ENCODE data around the gene MCOLN2. TPM values are rescaled to one million over a fixed set of nuclear protein-coding genes. Genes with fewer than 3 reads are reported as not detected.
"Not testable (repeated sequence)": the region's sequence is repeated elsewhere in the genome, so short reads cannot be mapped to it uniquely, and the experiment has no call there.

The MCOLN2 gene
- total and polyA plus RNA-seq, 4 donors: 0.29 to 0.89 (median 0.57) TPM

- H3K27ac ChIP-seq (ENCODE audit: low read depth, low read length): no peak overlapping the region
- WGBS (ENCODE audit: insufficient coverage): 90% methylated on average over 2 of the region's 2 CpGs
- no peaks in the 10 kb centered on the region for H3K9me3 ChIP-seq (ENCODE audit: control insufficient read depth, insufficient read depth, low read length)
Observed at GRCh38 chr1:84988588-84988987, 8.3 kb downstream of the MCOLN2 start.

DNA sequence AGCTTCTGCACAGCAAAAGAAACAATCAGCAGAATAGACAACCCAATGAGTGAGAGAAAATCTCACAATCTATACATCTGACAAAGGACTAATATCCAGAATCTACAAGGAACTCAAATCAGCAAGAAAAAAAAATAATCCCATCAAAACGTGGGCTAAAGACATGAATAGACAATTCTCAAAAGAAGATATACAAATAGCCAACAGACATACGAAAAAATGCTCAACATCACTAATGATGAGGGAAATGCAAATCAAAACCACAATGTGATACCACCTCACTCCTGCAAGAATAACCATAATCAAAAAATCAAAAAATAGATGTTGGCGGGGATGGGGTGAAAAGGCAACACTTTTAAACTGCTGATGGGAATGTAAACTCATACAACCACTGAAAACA, 10.4 kb downstream of the MCOLN2 start:
- not testable (repeated sequence) for H3K27me3 ChIP-seq (ENCODE audit: control insufficient read depth, insufficient read depth, low read length); DNase-seq (ENCODE audit: low read depth in 4 of 6, low spot score in 6 of 6); H3K4me3 ChIP-seq (ENCODE audit: low read depth, low read length); H3K27ac ChIP-seq (ENCODE audit: low read depth, low read length); H3K4me1 ChIP-seq (ENCODE audit: control insufficient read depth, insufficient read depth, low read length); H3K36me3 ChIP-seq (ENCODE audit: control insufficient read depth, insufficient read depth, low read length); H3K9me3 ChIP-seq (ENCODE audit: control insufficient read depth, insufficient read depth, low read length)
- no CpG with 5 or more reads among the region's 3 CpGs for WGBS (ENCODE audit: insufficient coverage)

More at GRCh38 chr1:84988588-84988987, 8.3 kb downstream of the MCOLN2 start:
- Histone ChIP-seq H3K27me3 (ENCODE audit: control insufficient read depth, insufficient read depth, low read length) (no peaks in the 10 kb centered on the region), H3K4me1 (ENCODE audit: control insufficient read depth, insufficient read depth, low read length) (no peaks in the 10 kb centered on the region), H3K4me3 (ENCODE audit: low read depth, low read length) (no peak overlapping the region), H3K36me3 (ENCODE audit: control insufficient read depth, insufficient read depth, low read length) (no peaks in the 10 kb centered on the region)
- DNase-seq (ENCODE audit: low read depth in 4 of 6, low spot score in 6 of 6): no peak

- DNase-seq (ENCODE audit: low read depth in 4 of 6, low spot score in 6 of 6): no peak
Observed at GRCh38 chr1:84985365-84985764, 11.5 kb downstream of the MCOLN2 start.

DNA sequence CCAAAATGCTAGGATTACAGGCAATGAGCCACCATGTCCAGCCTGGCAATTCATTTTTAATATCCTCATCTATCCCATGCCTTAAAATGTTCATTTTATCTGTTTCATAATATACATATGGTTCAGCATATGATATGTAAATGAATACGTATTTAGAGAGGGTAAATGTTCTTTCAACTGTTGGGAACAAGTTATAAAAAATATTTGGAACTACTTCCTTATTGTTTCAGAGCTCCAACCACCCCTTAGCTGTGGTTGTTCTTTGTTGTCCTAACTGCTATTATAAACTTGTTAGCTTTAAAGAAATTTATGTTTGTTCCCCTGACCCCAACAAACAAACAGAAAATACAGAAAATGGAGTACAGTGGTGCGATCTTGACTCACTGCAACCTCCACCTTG, 14.5 kb downstream of the MCOLN2 start:
- WGBS (ENCODE audit: insufficient coverage): no CpG with 5 or more reads among the region's 2 CpGs
- no peaks in the 10 kb centered on the region for H3K4me1 ChIP-seq (ENCODE audit: control insufficient read depth, insufficient read depth, low read length)
- no peak overlapping the region for H3K27ac ChIP-seq (ENCODE audit: low read depth, low read length)
- peaks cover 2% of the 10 kb centered on the region for H3K9me3 ChIP-seq (ENCODE audit: control insufficient read depth, insufficient read depth, low read length)
- H3K4me3 ChIP-seq (ENCODE audit: low read depth, low read length): no peak overlapping the region
- H3K27me3 ChIP-seq (ENCODE audit: control insufficient read depth, insufficient read depth, low read length): no peaks in the 10 kb centered on the region
- no peak for DNase-seq (ENCODE audit: low read depth in 4 of 6, low spot score in 6 of 6)
- H3K36me3 ChIP-seq (ENCODE audit: control insufficient read depth, insufficient read depth, low read length): no peaks in the 10 kb centered on the region

More at GRCh38 chr1:84985365-84985764, 11.5 kb downstream of the MCOLN2 start:
- Histone ChIP-seq H3K4me3 (ENCODE audit: low read depth, low read length) (no peak overlapping the region), H3K27me3 (ENCODE audit: control insufficient read depth, insufficient read depth, low read length) (no peaks in the 10 kb centered on the region), H3K4me1 (ENCODE audit: control insufficient read depth, insufficient read depth, low read length) (no peaks in the 10 kb centered on the region), H3K36me3 (ENCODE audit: control insufficient read depth, insufficient read depth, low read length) (no peaks in the 10 kb centered on the region), H3K9me3 (ENCODE audit: control insufficient read depth, insufficient read depth, low read length) (no peaks in the 10 kb centered on the region), H3K27ac (ENCODE audit: low read depth, low read length) (no peak overlapping the region)

DNA sequence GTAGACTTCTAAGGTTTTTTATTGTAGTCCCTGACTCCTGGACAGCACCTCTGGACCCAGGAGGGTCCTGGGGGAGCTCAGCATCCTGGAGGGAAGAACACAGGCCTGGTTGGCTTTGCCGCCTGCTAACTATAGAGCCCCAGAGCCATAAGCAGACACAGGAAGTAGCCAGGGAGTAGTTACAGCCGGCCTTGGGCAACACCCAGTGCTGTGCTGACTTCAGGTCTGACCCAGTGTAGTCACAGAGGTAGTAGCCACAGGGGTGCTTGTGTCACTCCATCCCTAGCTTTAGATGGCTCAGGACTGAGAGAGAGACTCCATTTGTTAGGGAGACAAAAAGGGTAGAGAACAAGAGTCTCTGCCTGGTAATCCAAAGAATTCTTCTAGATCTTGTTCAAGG, 21.9 kb downstream of the MCOLN2 start:
- Histone ChIP-seq H3K9me3 (ENCODE audit: control insufficient read depth, insufficient read depth, low read length) (peaks cover 2% of the 10 kb centered on the region), H3K4me1 (ENCODE audit: control insufficient read depth, insufficient read depth, low read length) (no peaks in the 10 kb centered on the region), H3K27ac (ENCODE audit: low read depth, low read length) (no peak overlapping the region), H3K27me3 (ENCODE audit: control insufficient read depth, insufficient read depth, low read length) (no peaks in the 10 kb centered on the region), H3K36me3 (ENCODE audit: control insufficient read depth, insufficient read depth, low read length) (no peaks in the 10 kb centered on the region), H3K4me3 (ENCODE audit: low read depth, low read length) (no peak overlapping the region)
- WGBS (ENCODE audit: insufficient coverage): 39% methylated on average over 2 of the region's 2 CpGs
- no peak for DNase-seq (ENCODE audit: low read depth in 4 of 6, low spot score in 6 of 6)

DNA sequence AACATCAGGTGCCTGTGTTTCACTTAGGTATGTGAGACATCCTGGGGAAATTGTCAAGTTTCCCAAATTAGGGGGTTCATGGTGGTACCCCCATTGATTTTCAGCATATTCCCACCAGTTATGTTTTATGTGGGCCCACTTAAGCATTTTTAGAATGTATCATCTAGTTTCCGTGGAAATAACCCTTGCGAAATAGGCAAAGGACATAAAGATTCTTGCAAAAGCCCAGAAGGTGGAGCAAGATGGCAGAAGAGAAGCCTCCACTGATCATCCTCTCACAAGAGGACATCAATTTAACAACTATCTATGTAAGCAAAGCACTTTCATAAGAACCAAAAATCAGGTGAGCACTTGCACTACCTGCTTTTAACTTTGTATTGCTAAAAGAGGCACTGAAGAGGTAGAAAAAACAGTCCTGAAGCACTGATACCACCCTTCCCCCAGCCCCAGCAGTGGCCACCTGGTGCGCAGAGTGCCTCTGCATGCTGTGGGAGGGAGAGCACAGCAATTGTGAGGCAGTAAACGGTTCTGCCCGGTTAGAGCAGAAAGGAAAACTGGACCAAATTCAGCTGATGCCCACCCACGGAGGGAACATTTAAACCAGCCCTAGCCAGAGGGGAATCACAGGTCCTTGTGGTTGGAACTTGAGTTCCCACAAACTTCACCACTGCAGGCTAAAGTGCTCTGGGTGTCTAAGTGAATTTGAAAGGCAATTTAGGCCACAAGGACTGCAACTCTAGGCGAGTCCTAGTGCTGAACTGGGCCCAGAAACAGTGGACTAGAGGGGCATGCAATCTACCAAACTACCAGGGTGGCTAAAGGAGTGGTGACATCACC, 23.2 kb downstream of the MCOLN2 start:
- H3K4me3 ChIP-seq (ENCODE audit: low read depth, low read length): no peak overlapping the region
- H3K36me3 ChIP-seq (ENCODE audit: control insufficient read depth, insufficient read depth, low read length): no peaks in the 10 kb centered on the region
- no peaks in the 10 kb centered on the region for H3K4me1 ChIP-seq (ENCODE audit: control insufficient read depth, insufficient read depth, low read length)
- WGBS (ENCODE audit: insufficient coverage): 77% methylated on average over 3 of the region's 7 CpGs
- no peak for DNase-seq (ENCODE audit: low read depth in 4 of 6, low spot score in 6 of 6)
- peaks cover 2% of the 10 kb centered on the region for H3K9me3 ChIP-seq (ENCODE audit: control insufficient read depth, insufficient read depth, low read length)
- no peaks in the 10 kb centered on the region for H3K27me3 ChIP-seq (ENCODE audit: control insufficient read depth, insufficient read depth, low read length)
- H3K27ac ChIP-seq (ENCODE audit: low read depth, low read length): no peak overlapping the region

GRCh38 chr1:84972377-84972987, 24.4 kb downstream of the MCOLN2 start:
- peaks cover under 1% of the 10 kb centered on the region for H3K9me3 ChIP-seq (ENCODE audit: control insufficient read depth, insufficient read depth, low read length)
- no peak overlapping the region for H3K4me3 ChIP-seq (ENCODE audit: low read depth, low read length)
- no peaks in the 10 kb centered on the region for H3K4me1 ChIP-seq (ENCODE audit: control insufficient read depth, insufficient read depth, low read length)
- H3K27me3 ChIP-seq (ENCODE audit: control insufficient read depth, insufficient read depth, low read length): no peaks in the 10 kb centered on the region
- no peak for DNase-seq (ENCODE audit: low read depth in 4 of 6, low spot score in 6 of 6)
- H3K27ac ChIP-seq (ENCODE audit: low read depth, low read length): no peak overlapping the region
- no peaks in the 10 kb centered on the region for H3K36me3 ChIP-seq (ENCODE audit: control insufficient read depth, insufficient read depth, low read length)
- WGBS (ENCODE audit: insufficient coverage): no CpG with 5 or more reads among the region's 1 CpG

GRCh38 chr1:84971957-84972356, 25.0 kb downstream of the MCOLN2 start:
- H3K9me3 ChIP-seq (ENCODE audit: control insufficient read depth, insufficient read depth, low read length): no peaks in the 10 kb centered on the region
- no peak overlapping the region for H3K27ac ChIP-seq (ENCODE audit: low read depth, low read length)
- WGBS (ENCODE audit: insufficient coverage): no CpG with 5 or more reads among the region's 2 CpGs
- H3K27me3 ChIP-seq (ENCODE audit: control insufficient read depth, insufficient read depth, low read length): no peaks in the 10 kb centered on the region
- no peaks in the 10 kb centered on the region for H3K4me1 ChIP-seq (ENCODE audit: control insufficient read depth, insufficient read depth, low read length)
- no peak overlapping the region for H3K4me3 ChIP-seq (ENCODE audit: low read depth, low read length)
- no peaks in the 10 kb centered on the region for H3K36me3 ChIP-seq (ENCODE audit: control insufficient read depth, insufficient read depth, low read length)
- DNase-seq (ENCODE audit: low read depth in 4 of 6, low spot score in 6 of 6): no peak

DNA sequence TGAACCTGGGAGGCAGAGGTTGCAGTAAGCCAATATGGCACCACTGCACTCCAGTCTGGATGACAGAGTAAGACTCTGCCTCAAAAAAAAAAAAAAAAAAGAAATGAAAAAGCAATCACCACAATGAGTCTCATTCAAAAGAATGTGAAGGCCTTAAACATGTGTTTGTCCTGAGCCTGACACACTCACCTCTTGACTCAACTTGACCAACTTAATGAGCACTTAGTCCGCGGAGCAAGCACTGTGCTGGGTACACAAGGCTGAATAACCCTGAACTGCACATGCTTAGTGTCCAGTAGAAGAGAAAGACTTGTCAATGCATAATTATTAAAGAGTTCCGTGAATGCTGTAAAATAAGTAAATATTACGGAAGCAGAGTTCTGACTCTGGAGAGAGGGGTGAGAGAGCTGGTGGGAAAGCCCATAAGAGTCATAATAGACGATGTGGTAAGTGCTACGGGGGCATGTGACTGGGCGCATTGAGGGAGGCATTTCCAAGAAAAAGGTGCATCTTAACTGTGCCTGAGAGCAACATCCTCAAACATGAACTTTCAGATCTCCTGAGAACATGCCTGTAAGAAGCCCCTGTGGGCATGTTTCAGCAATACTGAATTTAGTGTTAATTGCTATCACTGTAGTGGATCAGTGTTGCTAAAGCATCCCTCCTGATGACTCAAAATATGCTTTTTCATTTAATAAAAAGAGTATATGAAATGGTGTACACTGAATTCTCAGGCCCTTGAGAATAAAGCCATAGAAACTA, 27.2 kb downstream of the MCOLN2 start:
- WGBS (ENCODE audit: insufficient coverage): 91% methylated on average over 4 of the region's 7 CpGs
- no peaks in the 10 kb centered on the region for H3K4me1 ChIP-seq (ENCODE audit: control insufficient read depth, insufficient read depth, low read length)
- H3K4me3 ChIP-seq (ENCODE audit: low read depth, low read length): no peak overlapping the region

More for the DNA sequence above, 27.2 kb downstream of the MCOLN2 start:
- Histone ChIP-seq H3K36me3 (ENCODE audit: control insufficient read depth, insufficient read depth, low read length) (no peaks in the 10 kb centered on the region), H3K27ac (ENCODE audit: low read depth, low read length) (no peak overlapping the region), H3K27me3 (ENCODE audit: control insufficient read depth, insufficient read depth, low read length) (no peaks in the 10 kb centered on the region), H3K9me3 (ENCODE audit: control insufficient read depth, insufficient read depth, low read length) (no peaks in the 10 kb centered on the region)
- no peak for DNase-seq (ENCODE audit: low read depth in 4 of 6, low spot score in 6 of 6)

All from spinal cord (tissue), 10 donors.